Nephron progenitor cell (in vitro differentiated cells): Measurements from ENCODE around the gene DTNB.
"Not testable (repeated sequence)": the region's sequence is repeated elsewhere in the genome, so short reads cannot be mapped to it uniquely, and the experiment has no call there.

Experiments used
- DNase-seq: peaks from one replicate; pipeline ENCODE4 v3.0.0; 2021
- H3K27ac Mint-ChIP-seq: 2 replicates; pipeline ENCODE4 v1.8.0; 2021; ENCODE audit warnings: mild to moderate bottlenecking, moderate library complexity, mixed read lengths
- H3K27me3 Mint-ChIP-seq: 2 replicates; pipeline ENCODE4 v1.8.0; 2021; ENCODE audit warnings: mild to moderate bottlenecking, low read depth, mixed read lengths; ENCODE audit not compliant: poor library complexity
- H3K36me3 Mint-ChIP-seq: 2 replicates; pipeline ENCODE4 v1.8.0; 2021; ENCODE audit warnings: low read depth, mixed read lengths
- H3K4me1 Mint-ChIP-seq: 2 replicates; pipeline ENCODE4 v1.8.0; 2021; ENCODE audit warnings: mixed read lengths
- H3K4me3 Mint-ChIP-seq: 2 replicates; pipeline ENCODE4 v1.8.0; 2021; ENCODE audit warnings: mild to moderate bottlenecking, moderate library complexity, mixed read lengths
- H3K9me3 Mint-ChIP-seq: 2 replicates; pipeline ENCODE4 v1.8.0; 2021; ENCODE audit warnings: mild to moderate bottlenecking, moderate library complexity, mixed read lengths
- TF ChIP-seq, protein P1 (sequence below): fragments of 200-600 bp; sonication (generic); IDR thresholded peaks from 2 replicates; pipeline ENCODE4 v1.5.0; 2021; ENCODE audit warnings: antibody characterized with exemption

DTNB gene

DNA sequence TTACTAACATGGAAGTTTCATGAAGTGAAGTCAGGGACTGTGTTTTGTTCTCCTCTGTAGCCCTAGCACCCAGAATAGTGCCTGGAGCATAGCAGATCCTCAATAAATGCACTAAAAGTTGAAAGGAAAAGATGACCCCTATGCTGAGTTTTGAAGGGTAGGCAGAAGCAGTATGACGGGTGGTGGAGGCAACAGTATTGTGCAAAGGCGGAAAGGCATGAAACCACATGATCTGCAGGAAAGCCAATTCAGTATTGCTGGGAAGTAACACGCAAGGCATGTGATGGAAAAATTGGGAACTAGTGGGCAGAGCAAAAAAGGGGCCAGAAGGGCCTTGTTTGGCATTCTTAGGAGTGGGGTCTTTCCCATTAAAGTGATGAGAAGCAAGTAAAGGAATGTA, 23.1 kb downstream of the DTNB start:
- Mint-ChIP-seq H3K36me3 (peaks cover 33% of the 10 kb centered on the region), H3K27me3 (no peaks in the 10 kb centered on the region), H3K9me3 (no peaks in the 10 kb centered on the region), H3K4me3 (no peak overlapping the region), H3K27ac (no peak overlapping the region), H3K4me1 (no peaks in the 10 kb centered on the region)
- TF ChIP-seq, protein P1, sequence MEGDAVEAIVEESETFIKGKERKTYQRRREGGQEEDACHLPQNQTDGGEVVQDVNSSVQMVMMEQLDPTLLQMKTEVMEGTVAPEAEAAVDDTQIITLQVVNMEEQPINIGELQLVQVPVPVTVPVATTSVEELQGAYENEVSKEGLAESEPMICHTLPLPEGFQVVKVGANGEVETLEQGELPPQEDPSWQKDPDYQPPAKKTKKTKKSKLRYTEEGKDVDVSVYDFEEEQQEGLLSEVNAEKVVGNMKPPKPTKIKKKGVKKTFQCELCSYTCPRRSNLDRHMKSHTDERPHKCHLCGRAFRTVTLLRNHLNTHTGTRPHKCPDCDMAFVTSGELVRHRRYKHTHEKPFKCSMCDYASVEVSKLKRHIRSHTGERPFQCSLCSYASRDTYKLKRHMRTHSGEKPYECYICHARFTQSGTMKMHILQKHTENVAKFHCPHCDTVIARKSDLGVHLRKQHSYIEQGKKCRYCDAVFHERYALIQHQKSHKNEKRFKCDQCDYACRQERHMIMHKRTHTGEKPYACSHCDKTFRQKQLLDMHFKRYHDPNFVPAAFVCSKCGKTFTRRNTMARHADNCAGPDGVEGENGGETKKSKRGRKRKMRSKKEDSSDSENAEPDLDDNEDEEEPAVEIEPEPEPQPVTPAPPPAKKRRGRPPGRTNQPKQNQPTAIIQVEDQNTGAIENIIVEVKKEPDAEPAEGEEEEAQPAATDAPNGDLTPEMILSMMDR: no peak
- no peak for DNase-seq

DNA sequence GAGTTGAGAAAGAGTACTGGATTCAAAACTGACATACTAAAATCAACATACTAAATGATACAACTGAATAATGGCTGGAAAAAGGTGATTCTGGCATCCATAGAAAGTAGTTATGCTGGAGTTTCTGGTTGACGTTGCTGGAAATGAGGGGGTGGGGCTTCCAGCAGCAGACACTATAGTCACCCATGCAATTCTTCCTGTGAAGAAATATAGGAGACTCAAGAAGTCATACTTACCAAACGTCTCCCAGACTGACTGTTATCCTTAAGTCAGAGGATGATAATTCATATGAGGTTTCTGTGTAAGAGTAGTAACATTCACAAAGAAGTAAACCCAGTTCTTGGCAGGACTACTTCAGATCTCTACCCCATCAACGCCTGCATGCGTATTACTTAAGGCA, 23.6 kb downstream of the DTNB start:
- no peak overlapping the region for H3K4me3 Mint-ChIP-seq
- H3K27ac Mint-ChIP-seq: no peak overlapping the region
- TF ChIP-seq, protein P1: no peak
- H3K27me3 Mint-ChIP-seq: no peaks in the 10 kb centered on the region
- H3K4me1 Mint-ChIP-seq: no peaks in the 10 kb centered on the region
- DNase-seq: no peak
- peaks cover 34% of the 10 kb centered on the region for H3K36me3 Mint-ChIP-seq
- no peaks in the 10 kb centered on the region for H3K9me3 Mint-ChIP-seq

DNA sequence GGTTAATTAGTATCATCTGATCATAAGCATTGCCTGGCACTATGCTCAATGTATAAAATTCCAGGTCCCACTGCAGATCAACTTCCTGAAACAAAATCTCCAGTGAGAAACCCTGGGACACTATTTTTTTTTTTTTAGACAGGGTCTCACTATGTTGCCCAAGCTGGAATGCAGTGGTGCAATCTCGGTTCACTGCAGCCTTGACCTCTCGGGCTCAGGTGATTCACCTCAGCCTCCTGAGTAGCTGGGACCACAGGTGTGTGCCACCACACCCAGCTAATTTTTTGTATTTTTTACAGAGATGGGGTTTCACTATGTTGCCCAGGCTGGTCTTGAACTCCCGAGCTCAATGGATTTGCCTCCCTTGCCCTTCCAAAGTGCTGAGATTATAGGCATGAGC, 31.1 kb downstream of the DTNB start:
- H3K27ac Mint-ChIP-seq: no peak overlapping the region
- peaks cover 7% of the 10 kb centered on the region for H3K9me3 Mint-ChIP-seq
- peaks cover 6% of the 10 kb centered on the region for H3K27me3 Mint-ChIP-seq
- H3K36me3 Mint-ChIP-seq: peaks cover 54% of the 10 kb centered on the region
- DNase-seq: no peak
- TF ChIP-seq, protein P1: no peak
- peaks cover 5% of the 10 kb centered on the region for H3K4me1 Mint-ChIP-seq
- no peak overlapping the region for H3K4me3 Mint-ChIP-seq

DNA sequence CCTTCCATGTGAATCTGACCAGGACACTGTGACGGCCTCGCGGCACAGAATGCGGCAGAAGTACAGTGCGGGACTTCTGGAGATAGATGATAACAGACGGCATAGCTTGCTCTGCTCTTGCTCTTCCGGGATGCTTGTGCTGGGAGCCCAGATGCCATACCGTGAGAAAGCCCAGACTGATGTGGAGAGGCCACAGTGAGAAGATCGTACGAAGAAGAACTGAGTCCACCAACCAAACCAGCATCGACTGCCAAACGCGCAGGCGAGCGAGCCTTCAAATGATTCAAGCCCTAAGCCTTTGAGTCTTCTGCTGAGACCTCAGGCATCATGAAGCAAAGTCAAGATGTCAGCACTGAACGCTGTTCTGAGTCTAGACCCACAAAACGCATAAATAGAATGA, 33.7 kb downstream of the DTNB start:
- H3K9me3 Mint-ChIP-seq: peaks cover 13% of the 10 kb centered on the region
- H3K4me1 Mint-ChIP-seq: peaks cover 5% of the 10 kb centered on the region
- peaks cover 6% of the 10 kb centered on the region for H3K27me3 Mint-ChIP-seq
- TF ChIP-seq, protein P1: no peak
- peak overlapping the region; percentile 77 for H3K27ac Mint-ChIP-seq
- peaks cover 67% of the 10 kb centered on the region for H3K36me3 Mint-ChIP-seq
- H3K4me3 Mint-ChIP-seq: no peak overlapping the region
- DNase-seq: no peak

DNA sequence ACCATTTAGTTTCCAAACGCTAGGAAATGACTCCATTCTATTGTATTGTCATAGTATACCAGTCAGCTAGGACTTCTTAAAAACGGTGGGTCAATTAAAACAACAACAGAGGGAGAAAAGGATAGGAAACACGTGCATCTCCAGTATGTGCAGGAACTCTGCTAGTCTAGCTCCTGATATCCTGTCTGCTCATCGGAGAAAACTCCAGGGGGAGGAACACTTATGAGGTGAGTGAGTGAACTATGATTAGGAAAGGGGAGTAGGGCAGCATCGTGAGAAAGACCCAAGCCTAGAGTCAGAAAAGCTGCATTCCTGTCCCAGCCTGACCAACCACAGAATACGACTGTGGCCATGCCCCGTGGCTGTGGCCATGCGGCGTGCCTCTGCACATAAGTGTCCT, 34.2 kb downstream of the DTNB start:
- TF ChIP-seq, protein P1: no peak
- Mint-ChIP-seq H3K4me3 (no peak overlapping the region), H3K36me3 (peaks cover 62% of the 10 kb centered on the region), H3K4me1 (peaks cover 5% of the 10 kb centered on the region), H3K27ac (peak overlapping the region; percentile 76), H3K27me3 (peaks cover under 1% of the 10 kb centered on the region), H3K9me3 (peaks cover 13% of the 10 kb centered on the region)
- no peak for DNase-seq

DNA sequence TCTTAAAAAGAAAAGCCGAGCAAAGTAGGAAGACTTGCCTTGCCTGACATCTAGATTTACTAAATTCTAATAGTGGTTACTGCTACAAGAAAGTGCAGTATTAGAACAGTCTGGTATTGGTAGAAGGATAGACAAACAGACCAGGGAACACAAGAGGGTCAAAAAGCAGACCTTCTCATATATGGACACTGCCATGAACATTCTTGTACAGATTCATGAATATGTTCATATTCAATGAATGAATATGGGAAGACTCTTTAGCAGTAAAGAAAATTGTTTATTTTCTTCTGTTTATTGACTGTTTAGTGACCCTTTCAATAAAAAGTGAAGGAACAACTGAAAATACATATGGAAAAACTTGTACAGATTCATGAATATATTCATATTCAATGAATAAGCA, 37.6 kb downstream of the DTNB start:
- H3K27ac Mint-ChIP-seq: no peak overlapping the region
- no peak for DNase-seq
- H3K36me3 Mint-ChIP-seq: peaks cover 66% of the 10 kb centered on the region
- H3K4me3 Mint-ChIP-seq: no peak overlapping the region
- H3K4me1 Mint-ChIP-seq: no peaks in the 10 kb centered on the region
- H3K27me3 Mint-ChIP-seq: no peaks in the 10 kb centered on the region
- TF ChIP-seq, protein P1: no peak
- peaks cover 30% of the 10 kb centered on the region for H3K9me3 Mint-ChIP-seq

DNA sequence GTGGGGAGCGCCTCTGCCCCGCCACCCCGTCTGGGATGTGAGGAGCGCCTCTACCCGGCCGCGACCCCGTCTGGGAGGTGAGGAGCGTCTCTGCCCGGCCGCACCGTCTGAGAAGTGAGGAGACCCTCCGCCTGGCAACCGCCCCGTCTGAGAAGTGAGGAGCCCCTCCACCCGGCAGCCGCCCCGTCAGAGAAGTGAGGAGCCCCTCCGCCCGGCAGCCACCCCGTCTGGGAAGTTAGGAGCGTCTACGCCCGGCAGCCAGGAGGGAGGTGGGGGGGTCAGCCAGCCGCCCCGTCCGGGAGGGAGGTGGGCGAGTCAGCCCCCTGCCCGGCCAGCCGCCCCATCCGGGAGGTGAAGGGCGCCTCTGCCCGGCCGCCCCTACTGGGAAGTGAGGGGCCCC, 39.6 kb downstream of the DTNB start:
- H3K4me3 Mint-ChIP-seq, DNase-seq, H3K27ac Mint-ChIP-seq, H3K27me3 Mint-ChIP-seq, H3K4me1 Mint-ChIP-seq: not testable (repeated sequence)
- H3K36me3 Mint-ChIP-seq: peaks cover 59% of the 10 kb centered on the region
- peaks cover 30% of the 10 kb centered on the region for H3K9me3 Mint-ChIP-seq
